DOHH2 (cell line): ENCODE data around the gene ACTRT2.

ENCODE experiments used
- H3F3A ChIP-seq: fragments of 200-600 bp; sonication (generic), shearing (Covaris generic); 2 replicates; pipeline ENCODE4 v1.6.0; 2016; ENCODE audit warnings: antibody characterized with exemption, mild to moderate bottlenecking; ENCODE audit not compliant: control insufficient read depth, insufficient read depth
- H3K27ac ChIP-seq: fragments of 200-600 bp; sonication (generic); 2 replicates; pipeline ENCODE4 v1.5.1; 2014; ENCODE audit warnings: low read depth, mild to moderate bottlenecking, low read length, moderate library complexity
- H3K27me3 ChIP-seq: fragments of 200-600 bp; sonication (generic); 2 replicates; pipeline ENCODE4 v1.6.1; 2014; ENCODE audit warnings: mild to moderate bottlenecking, low read length, mixed read lengths; ENCODE audit not compliant: control insufficient read depth
- H3K36me3 ChIP-seq: fragments of 200-600 bp; sonication (generic); 2 replicates; pipeline ENCODE4 v1.6.1; 2014; ENCODE audit warnings: mild to moderate bottlenecking, low read length, moderate library complexity, mixed read lengths; ENCODE audit not compliant: control insufficient read depth
- H3K4me1 ChIP-seq: fragments of 200-600 bp; sonication (generic); 2 replicates; pipeline ENCODE4 v1.6.1; 2014; ENCODE audit warnings: mild to moderate bottlenecking, low read length, mixed read lengths; ENCODE audit not compliant: control insufficient read depth
- H3K4me2 ChIP-seq: fragments of 200-600 bp; sonication (generic); 2 replicates; pipeline ENCODE4 v1.6.0; 2014; ENCODE audit warnings: mild to moderate bottlenecking, low read length, moderate library complexity
- H3K4me3 ChIP-seq: fragments of 200-600 bp; sonication (generic); 2 replicates; pipeline ENCODE4 v1.5.1; 2014; ENCODE audit warnings: mild to moderate bottlenecking, low read length, mixed read lengths
- H3K79me2 ChIP-seq: fragments of 200-600 bp; sonication (generic); 2 replicates; pipeline ENCODE4 v1.6.1; 2014; ENCODE audit warnings: mild to moderate bottlenecking, low read length, mixed read lengths; ENCODE audit not compliant: control insufficient read depth
- H3K9me2 ChIP-seq: fragments of 200-600 bp; sonication (generic); replicated peaks from 2 replicates; pipeline ENCODE4 v1.6.1; 2014; ENCODE audit warnings: mild to moderate bottlenecking, low read length, mixed read lengths; ENCODE audit not compliant: control insufficient read depth
- H3K9me3 ChIP-seq: fragments of 200-600 bp; sonication (generic); 2 replicates; pipeline ENCODE4 v1.6.1; 2014; ENCODE audit warnings: antibody characterized with exemption, low read length, mixed read lengths; ENCODE audit not compliant: control insufficient read depth, insufficient read depth
- H4K20me1 ChIP-seq: fragments of 200-600 bp; sonication (generic); 2 replicates; pipeline ENCODE4 v1.6.0; 2014; ENCODE audit warnings: low read depth, mild to moderate bottlenecking, antibody characterized with exemption, low read length, moderate library complexity; ENCODE audit not compliant: control insufficient read depth, insufficient read depth
- EZH2phosphoT487 ChIP-seq: fragments of 200-600 bp; sonication (generic); IDR thresholded peaks from 2 replicates; pipeline ENCODE4 v1.6.1; 2017; ENCODE audit warnings: borderline replicate concordance, mild to moderate bottlenecking, antibody characterized with exemption, low read length, moderate library complexity, mixed read lengths
- TF ChIP-seq, protein P1 (sequence below): fragments of 200-600 bp; sonication (generic); IDR thresholded peaks from one replicate; pipeline ENCODE4 v1.5.1; 2014; ENCODE audit warnings: antibody characterized with exemption, mild to moderate bottlenecking, low read depth, low read length; ENCODE audit not compliant: poor library complexity, severe bottlenecking

ACTRT2 gene

DNA sequence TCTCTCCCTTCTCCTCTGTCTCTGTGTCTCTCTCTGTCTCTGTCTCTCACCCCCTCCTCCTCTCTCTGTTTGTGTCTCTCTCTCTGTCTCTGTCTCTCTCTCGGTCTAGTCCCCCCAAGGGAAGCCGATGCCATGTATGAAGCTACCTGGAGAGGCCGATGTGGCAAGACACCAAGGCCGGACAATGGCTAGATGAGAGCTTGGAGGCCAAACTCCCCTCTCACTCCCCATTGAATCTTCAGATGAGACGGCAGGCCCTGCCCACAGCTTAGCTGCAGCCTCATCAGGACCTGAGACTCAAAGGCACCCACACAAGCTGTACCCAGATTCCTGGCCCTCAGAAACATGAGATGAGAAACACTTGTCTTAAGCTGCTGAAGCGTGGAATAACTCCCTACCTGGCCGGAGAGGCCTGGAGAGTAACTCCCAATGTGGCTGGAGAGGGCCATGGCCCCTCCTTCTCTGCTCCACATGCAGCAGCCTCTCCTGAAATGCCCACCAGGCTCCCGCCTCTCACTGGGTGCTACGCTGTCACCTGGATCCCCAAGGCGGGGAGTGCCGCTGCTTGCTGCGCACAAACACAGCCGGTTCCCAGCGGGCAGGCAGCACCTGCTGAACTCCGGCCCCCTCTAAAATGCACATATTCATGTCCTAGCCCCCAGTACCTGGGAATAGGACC lies 7.8 kb upstream of the ACTRT2 start:
- Histone ChIP-seq H3K4me1 (no peaks in the 10 kb centered on the region), H3K9me2 (no peaks in the 10 kb centered on the region), H3K36me3 (no peaks in the 10 kb centered on the region), H3K79me2 (no peaks in the 10 kb centered on the region), H3K4me2 (no peak overlapping the region), H3F3A (no peaks in the 10 kb centered on the region), H3K9me3 (peaks cover 18% of the 10 kb centered on the region; the same call in 1 of the 2 replicates), H3K27ac (no peak overlapping the region), H3K4me3 (no peak overlapping the region), H3K27me3 (no peaks in the 10 kb centered on the region), H4K20me1 (no peaks in the 10 kb centered on the region)
- TF ChIP-seq EZH2phosphoT487: no peak
- TF ChIP-seq, protein P1, sequence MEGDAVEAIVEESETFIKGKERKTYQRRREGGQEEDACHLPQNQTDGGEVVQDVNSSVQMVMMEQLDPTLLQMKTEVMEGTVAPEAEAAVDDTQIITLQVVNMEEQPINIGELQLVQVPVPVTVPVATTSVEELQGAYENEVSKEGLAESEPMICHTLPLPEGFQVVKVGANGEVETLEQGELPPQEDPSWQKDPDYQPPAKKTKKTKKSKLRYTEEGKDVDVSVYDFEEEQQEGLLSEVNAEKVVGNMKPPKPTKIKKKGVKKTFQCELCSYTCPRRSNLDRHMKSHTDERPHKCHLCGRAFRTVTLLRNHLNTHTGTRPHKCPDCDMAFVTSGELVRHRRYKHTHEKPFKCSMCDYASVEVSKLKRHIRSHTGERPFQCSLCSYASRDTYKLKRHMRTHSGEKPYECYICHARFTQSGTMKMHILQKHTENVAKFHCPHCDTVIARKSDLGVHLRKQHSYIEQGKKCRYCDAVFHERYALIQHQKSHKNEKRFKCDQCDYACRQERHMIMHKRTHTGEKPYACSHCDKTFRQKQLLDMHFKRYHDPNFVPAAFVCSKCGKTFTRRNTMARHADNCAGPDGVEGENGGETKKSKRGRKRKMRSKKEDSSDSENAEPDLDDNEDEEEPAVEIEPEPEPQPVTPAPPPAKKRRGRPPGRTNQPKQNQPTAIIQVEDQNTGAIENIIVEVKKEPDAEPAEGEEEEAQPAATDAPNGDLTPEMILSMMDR: no peak

DNA sequence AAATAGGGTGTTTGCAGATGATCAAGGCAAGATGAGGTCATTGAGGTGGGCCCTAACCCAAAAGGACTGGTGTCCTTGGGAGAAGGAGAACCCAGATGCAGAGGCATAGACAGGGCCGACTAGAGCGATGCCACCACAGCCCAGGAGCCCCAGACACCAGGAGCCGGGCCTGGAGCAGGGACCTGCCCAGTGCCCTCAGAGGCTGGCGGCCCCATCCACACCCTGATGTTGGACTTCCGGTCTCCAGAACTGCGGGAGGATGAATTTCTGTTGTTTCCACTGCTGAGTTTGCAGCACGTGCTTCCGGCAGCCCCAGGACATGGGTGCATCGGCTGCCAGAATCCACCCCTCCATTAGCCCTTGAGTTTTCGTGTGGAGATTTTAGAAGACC lies 7.2 kb upstream of the ACTRT2 start:
- no peaks in the 10 kb centered on the region for H3F3A ChIP-seq
- no peaks in the 10 kb centered on the region for H3K36me3 ChIP-seq
- no peaks in the 10 kb centered on the region for H3K9me2 ChIP-seq
- H4K20me1 ChIP-seq: no peaks in the 10 kb centered on the region
- no peak overlapping the region for H3K27ac ChIP-seq
- H3K4me1 ChIP-seq: no peaks in the 10 kb centered on the region
- H3K27me3 ChIP-seq: no peaks in the 10 kb centered on the region
- TF ChIP-seq, protein P1: no peak
- TF ChIP-seq EZH2phosphoT487: no peak
- H3K9me3 ChIP-seq: peaks cover 13% of the 10 kb centered on the region; the same call in 1 of the 2 replicates
- no peak overlapping the region for H3K4me3 ChIP-seq
- no peaks in the 10 kb centered on the region for H3K79me2 ChIP-seq
- no peak overlapping the region for H3K4me2 ChIP-seq

DNA sequence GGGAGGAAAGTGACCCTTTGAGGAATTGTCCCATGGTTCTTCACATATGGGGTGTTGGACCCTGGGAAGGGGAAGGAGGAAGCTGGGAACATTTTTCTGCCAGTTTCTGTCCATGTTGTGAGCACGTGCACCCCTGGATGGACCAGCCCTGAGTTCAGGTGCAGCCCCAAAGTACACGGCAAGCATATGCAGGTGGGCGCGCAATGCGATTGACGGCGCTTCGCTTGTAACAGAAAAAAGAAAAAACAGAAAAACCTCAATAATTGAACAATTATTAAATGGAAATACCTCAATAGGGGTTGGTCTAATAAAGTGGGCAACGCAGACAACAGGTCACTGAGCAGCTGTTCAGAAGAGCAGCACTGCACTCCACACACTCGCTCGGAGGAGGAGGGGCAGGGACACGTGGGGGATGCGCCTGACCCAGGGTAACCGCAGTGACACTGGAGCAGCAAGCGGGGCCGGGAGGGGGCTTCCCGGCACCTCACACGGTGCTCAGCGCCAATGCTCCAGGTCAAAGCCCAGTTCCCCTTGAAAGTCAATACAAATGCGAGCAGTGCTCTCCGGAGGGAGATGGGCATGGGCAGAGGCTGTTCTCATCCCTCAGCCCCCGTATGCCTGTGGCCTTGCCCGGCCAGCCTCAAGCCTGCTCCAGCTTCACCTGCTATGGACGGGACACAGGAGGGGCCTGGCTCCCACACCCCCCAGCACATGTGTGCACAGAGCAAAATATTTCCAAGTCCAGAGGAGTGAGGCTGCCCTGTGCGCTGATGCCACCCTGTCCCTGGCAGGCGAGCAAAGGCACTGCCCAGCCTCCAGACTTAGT lies 6.6 kb upstream of the ACTRT2 start:
- Histone ChIP-seq H3K4me3 (no peak overlapping the region), H4K20me1 (no peaks in the 10 kb centered on the region), H3K27ac (no peak overlapping the region), H3K79me2 (no peaks in the 10 kb centered on the region), H3K4me2 (no peak overlapping the region), H3K4me1 (no peaks in the 10 kb centered on the region), H3K36me3 (no peaks in the 10 kb centered on the region), H3K9me3 (peaks cover 12% of the 10 kb centered on the region; the same call in 1 of the 2 replicates), H3K27me3 (no peaks in the 10 kb centered on the region), H3F3A (no peaks in the 10 kb centered on the region), H3K9me2 (no peaks in the 10 kb centered on the region)
- no peak for TF ChIP-seq EZH2phosphoT487
- TF ChIP-seq, protein P1: no peak
